ENCODE data around the gene MIER2.
"Not testable (repeated sequence)": the region's sequence is repeated elsewhere in the genome, so short reads cannot be mapped to it uniquely, and the experiment has no call there.

The MIER2 gene

DNA sequence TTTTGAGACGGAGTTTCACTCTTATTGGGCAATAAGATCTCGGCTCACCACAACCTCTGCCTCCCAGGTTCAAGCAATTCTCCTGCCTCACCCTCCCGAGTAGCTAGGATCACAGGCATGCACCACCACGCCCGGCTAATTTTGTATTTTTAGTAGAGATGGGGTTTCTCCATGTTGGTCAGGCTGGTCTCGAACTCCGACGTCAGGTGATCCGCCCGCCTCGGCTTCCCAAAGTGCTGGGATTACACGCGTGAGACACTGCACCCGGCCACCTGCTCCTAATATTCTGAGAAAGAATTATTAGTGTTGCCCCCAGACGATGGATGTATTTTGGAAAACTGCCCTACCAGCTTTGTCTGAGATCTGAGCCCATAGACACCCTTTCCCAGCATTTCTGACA, 10.9 kb upstream of the MIER2 start:
- DNase-seq: not testable (repeated sequence)

- no peak for DNase-seq
Observed at GRCh38 chr19:355134-355533, 10.5 kb upstream of the MIER2 start.

GRCh38 chr19:351976-352625, 7.5 kb upstream of the MIER2 start:
- no peak for DNase-seq

DNA sequence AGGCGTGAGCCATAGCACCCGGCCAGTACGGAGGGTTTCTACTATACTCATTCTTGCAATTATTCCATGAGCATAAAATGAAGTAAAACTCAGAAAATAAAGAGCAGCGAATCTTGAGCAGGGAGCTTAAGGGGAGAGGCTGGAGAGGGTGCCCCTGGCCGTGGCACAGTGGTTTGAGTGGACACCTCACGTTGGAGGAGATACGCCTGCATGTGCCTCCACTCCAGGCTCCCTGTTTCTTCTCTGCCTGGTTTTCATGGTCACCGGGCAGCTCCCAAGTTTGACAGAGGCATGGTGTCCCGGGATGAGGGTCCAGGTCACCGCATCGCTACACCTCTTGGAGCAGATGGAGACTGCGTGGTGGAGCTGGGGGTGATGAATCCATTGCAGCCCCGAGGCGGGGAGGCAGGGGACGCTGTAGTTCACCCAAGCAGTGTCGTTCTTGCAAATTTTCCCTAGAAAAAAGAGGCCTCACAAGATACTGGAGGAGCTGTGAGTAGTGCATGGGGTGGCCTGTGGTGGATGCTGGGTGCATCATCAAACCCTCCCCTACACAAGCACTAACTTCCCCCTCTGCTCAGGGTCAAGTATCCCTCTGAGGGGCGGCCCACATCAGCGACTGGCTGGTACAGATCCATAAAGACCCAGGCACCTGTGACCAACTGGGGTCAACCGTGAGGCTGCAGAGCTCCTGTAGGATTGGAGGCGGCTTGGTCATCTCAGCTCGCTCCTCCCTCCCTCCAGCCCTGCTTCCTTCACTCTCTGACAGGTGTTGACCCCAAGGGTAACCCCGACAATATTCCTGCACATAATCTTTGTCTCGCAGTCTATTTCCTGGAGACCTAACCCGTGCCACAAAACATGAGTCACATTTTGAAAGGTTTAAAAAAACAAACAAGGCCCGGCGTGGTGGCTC, 3.6 kb upstream of the MIER2 start:
- DNase-seq: no peak

DNA sequence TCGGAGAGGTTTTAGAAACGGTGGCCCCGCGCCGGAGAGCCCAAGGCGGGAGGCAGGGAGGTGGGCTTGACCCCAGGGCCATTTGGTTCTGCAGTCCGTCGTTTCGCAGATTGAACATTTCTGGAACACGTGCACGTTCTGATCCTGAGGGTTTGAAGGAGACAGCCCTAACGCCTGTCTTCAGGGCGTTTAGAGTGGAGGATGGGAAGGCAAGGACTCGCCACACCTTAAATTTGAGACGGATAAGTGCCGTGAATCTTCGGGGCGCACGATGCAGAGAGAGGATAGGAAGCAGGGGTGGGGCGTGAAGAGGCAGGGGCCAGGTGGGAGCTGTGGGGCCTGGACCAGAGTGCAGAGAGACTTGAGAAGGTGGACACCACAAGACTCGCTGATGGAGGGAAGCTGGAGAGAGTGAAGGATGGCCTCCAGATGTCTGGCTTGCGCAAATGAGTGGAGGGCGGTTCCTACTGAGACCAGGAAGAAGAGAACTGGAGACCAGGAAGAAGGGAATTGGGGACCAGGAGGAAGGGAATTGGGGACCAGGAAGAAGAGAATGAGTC, 804 bp upstream of the MIER2 start:
- no peak for DNase-seq

DNA sequence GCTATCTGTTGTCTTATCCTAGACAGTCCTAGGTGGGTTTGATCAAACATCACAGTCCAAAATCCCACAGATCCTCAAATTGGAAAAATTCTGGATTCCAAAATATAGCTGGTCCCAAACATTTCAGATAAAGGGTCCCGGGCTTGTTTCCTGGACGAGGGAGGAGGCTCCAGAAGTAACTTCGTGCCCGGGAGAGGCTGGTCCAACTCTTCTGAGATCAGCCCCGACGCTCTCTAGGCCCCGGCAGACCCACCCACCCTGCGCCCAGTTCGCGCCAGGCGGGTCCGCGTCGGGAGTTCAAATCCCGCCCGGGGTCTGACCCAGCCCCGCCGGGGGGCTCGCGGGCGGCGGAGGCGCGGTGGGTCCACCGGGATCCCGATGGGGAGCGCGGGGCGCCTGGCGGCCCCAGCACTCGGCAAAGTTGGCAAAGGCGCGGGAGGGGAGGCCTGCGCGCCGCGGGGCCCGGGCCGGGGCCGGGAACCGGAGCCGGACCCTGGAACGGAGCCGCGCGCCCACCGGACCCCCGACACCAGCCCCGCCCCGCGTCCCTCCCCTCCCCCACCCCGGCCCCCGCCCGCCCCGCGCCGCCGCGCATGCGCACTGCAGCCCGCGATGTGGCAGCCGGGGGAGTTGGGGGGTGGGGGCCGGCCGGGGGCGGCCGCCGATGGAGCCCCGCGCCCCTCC, 513 bp downstream of the MIER2 start:
- peak; percentile 50 for DNase-seq

- no peak for DNase-seq
Observed at GRCh38 chr19:343451-343931, 1.1 kb downstream of the MIER2 start.

GRCh38 chr19:342801-343421, 1.7 kb downstream of the MIER2 start:
- no peak for DNase-seq

DNA sequence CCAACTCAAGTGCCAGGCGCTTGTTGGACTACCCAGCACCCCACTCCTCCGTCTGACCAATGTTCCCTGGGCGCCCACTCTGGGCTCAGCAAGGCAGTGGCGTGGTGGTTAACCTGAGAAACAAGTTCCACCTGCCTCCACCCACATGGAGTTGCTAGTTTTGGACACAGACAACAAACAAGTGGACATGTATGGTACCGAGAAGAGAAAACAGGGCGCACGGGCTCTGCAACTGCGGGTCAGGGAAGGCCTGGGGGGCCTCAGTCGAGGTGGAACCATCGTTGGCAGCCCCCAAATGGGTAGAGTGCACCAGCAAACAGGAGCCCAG, 2.5 kb downstream of the MIER2 start:
- no peak for DNase-seq

- no peak for DNase-seq
Observed at GRCh38 chr19:341386-342127, 3.0 kb downstream of the MIER2 start.

DNA sequence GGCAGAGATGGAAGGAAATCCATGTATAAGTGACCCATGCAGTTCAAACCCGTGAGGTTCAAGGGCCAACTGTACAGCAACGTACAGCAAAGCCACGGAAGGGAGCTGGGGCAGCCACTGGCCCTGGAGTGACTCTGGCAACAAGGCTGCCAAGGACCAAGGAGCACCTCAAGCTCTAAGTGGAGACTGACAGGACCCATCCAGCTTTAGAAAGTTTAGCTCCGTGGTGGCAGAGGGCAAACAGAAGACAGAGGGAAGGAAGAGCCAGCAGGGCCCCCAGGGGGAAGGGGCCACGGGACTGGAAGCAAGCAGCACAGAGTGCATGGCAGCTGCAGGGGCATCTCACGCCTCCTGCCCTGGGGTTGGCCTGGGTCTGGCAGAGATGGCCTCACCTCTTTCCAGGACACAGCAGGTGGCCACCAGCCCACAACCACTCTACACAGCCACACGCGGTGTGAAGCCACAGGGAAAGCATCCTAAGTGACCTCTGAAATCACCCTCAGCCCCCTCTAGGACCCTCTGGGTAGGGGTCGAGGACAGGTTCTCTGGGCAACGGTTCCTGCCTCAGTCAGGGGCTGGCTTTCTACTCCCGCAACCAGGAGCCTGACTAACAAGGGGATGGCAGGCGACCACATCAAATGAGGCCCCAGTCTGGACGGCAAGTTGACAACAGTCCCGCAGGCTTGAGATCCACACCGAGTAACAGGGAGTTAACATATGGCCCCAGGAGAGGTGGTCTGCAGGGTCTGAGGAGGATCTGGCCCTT, 3.8 kb downstream of the MIER2 start:
- no peak for DNase-seq

DNA sequence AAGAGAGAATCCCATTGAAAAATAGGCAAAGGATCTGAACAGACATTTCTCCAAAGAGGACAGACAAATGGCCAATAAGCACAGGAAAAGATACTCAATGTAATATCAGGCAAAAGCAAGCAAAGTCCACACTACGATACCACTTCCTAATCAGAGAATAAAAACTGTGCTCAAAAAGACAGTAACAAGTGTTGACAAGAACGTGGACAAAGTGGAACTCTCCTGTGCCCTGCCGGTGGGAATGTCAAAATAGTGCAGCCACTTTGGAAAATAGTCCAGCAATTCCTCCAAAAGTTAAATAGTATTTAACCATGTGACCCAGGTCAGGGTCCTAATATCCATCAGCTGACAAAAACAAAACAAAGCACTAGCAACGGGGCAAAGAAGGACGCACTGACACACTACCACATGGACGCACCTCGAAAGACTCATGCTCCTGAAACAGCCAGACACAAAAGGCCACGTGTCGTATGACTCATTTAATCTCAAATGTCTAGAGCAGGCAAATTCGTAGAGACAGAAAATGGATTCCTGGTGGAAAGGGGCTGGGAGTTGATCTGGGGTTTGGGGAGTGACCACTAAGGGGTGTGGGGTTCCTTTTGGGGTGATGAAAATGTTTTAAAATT, 5.2 kb downstream of the MIER2 start:
- DNase-seq: no peak

DNA sequence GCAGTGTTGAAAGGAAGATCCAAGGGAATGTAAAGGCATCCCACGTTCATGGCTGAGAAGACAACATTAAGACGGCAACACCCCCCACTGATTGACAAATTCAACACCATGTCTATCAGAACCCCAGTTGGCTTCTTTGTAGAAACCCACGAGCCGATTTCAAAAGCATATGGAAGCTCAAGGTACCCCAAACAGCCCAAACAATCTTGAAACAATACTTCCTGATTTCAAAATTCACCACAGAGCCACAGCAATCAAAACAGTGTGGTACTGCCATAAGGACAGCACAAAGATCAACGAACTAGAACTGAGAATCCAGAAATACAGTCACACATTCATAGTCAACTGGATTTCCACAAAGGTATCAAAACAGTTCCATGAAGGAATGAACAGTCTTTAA, 6.2 kb downstream of the MIER2 start:
- DNase-seq: no peak

DNA sequence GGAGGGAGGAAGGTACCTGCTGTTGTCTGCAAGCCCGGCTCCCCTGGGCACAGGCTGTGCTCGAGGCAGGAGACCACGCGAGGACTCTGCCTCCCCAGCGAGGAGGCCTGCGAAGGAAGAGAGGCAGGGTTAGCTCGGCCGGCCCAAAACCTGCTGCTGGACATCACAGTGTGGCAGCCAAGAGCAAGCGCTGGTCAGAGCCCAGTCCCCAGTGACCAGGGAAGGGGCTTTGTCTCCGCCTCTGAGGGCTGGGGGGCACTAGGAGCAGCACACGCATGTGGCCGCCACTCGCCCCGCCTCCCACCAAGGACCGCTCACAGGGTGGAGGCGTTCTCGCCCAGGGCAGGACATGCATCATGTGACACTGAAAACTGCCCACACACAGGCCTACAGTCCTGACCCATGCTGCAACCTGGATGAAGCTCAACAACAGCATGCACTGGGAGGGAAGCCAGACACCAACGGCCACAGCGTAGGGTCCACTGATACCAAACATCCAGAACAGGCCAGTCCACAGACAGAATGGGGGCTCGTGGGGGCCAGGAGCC, 8.5 kb downstream of the MIER2 start:
- no peak for DNase-seq

GRCh38 chr19:335486-336066, 9.0 kb downstream of the MIER2 start:
- no peak for DNase-seq

GRCh38 chr19:335072-335471, 9.5 kb downstream of the MIER2 start:
- DNase-seq: no peak

DNA sequence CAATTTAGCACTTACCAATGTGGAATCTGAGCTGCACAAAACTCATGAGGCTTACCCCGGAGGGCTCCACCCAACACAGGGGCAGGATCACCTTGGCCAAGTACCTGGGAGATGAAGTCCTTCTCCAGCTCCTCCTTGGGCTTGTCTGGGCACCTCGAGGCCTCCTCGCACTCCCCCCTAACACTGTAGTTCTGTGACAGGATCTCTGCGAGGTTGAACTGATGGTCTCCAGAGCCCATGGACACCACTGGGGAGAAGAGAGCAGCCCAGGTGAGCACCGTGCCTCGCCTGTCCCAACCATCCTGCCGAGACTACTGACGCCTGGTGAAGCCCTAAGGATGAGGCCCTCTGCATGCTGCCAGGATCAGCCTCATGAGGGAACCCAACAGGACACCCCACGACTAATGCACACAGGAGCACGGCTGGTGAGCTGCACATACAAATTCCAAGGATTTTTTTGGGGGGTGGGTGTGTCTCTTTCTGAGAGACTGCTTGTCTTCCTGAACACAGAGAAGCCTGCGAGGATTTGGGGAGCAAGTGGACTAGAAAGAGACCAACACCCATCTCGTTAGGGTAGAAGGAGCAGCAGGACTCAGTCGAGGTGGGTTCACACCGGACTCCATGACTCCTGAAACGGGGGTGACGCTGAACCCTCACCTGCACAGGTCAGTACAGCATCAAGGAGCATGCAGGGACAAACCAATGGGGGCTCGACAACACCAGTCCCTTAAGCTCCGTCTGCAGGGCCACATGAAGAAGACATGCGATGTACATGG, 10.1 kb downstream of the MIER2 start:
- no peak for DNase-seq

DNA sequence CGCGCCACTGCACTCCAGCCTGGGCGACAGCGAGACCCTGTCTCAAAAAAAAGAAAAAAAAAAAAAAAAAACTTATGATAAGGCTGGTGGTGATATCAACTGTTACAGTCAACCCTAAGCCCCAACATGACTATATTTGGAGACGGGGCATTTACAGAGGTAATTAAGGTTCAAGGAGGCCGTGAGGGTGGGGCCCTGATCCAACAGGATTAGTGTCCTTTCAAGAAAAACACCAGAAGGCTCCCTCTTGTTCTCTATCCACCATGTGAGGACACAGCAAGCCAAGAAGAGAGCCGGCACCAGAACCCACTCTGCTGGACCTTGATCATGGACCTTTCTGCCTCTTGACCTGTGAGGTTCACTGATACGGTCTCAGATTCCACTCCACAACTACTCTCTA, 14.1 kb downstream of the MIER2 start:
- DNase-seq: no peak

DNA sequence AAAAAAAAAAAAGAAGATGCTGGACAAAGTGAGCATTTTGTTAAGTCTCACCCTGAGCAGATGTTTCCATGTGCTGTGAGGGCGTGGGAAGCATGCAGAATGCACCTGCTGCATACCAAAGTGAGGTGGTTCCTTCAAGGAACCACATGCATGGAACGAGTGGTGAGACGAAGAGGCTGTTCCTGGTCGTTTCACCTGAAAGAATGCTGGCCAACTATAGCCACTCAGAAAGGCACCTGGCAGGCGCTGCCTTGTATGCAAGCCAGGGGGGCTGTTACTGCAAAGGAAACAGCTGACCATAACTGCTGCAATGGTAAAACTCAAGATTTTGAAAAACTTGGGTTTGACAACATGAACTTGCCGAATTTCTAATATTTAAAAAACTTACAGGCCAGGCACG, 14.7 kb downstream of the MIER2 start:
- DNase-seq: no peak

All from activated gamma-delta T cell (primary cell).